ENCODE results near the gene ESRP2.

ESRP2 gene

GRCh38 chr16:68235887-68236136 is at the start of gene ESRP2:
Gene ESRP2, minus strand, starts transcription at chr16:68236127. Its CDS starts 82 bp downstream, at chr16:68236045.
- TF ChIP-seq TCF12 (IDR thresholded peaks at IDR 0.05; ENCODE audit: low read depth): no peak
- no peak for TF ChIP-seq FOXM1 (IDR thresholded peaks at IDR 0.05; ENCODE audit: borderline replicate concordance, low read depth)
- TF ChIP-seq ZBTB7A (IDR thresholded peaks at IDR 0.05; ENCODE audit: low read depth): peak; percentile 35; the same call in 1 of the 2 replicates

GRCh38 chr16:68285683-68286082 is 49.8 kb upstream of the ESRP2 start:
- TF ChIP-seq NFIC (IDR thresholded peaks at IDR 0.05) (no peak), EGR1 (IDR thresholded peaks at IDR 0.05) (no peak), FOXM1 (IDR thresholded peaks at IDR 0.05; ENCODE audit: borderline replicate concordance, low read depth) (no peak), ZBTB7A (IDR thresholded peaks at IDR 0.05; ENCODE audit: low read depth) (no peak), CEBPB (IDR thresholded peaks at IDR 0.05) (no peak), USF1 (IDR thresholded peaks at IDR 0.05) (no peak), EP300 (IDR thresholded peaks at IDR 0.05; ENCODE audit: borderline replicate concordance) (no peak), CREB1 (IDR thresholded peaks at IDR 0.05; ENCODE audit: low read depth) (no peak), TEAD4 (IDR thresholded peaks at IDR 0.05) (no peak), TAF1 (IDR thresholded peaks at IDR 0.05; ENCODE audit: low read depth) (no peak), TCF12 (IDR thresholded peaks at IDR 0.05; ENCODE audit: low read depth) (no peak), RAD21 (IDR thresholded peaks at IDR 0.05; ENCODE audit: low read depth) (no peak), MAX (IDR thresholded peaks at IDR 0.05) (no peak), REST (IDR thresholded peaks at IDR 0.05; ENCODE audit: low read depth) (no peak), YY1 (IDR thresholded peaks at IDR 0.05; ENCODE audit: low read depth) (no peak)

GRCh38 chr16:68284847-68285246 is 48.9 kb upstream of the ESRP2 start:
- TF ChIP-seq RAD21 (IDR thresholded peaks at IDR 0.05; ENCODE audit: low read depth) (no peak), TCF12 (IDR thresholded peaks at IDR 0.05; ENCODE audit: low read depth) (no peak), USF1 (IDR thresholded peaks at IDR 0.05) (no peak), TEAD4 (IDR thresholded peaks at IDR 0.05) (no peak), EGR1 (IDR thresholded peaks at IDR 0.05) (no peak), EP300 (IDR thresholded peaks at IDR 0.05; ENCODE audit: borderline replicate concordance) (no peak), FOXM1 (IDR thresholded peaks at IDR 0.05; ENCODE audit: borderline replicate concordance, low read depth) (no peak), MAX (IDR thresholded peaks at IDR 0.05) (no peak), REST (IDR thresholded peaks at IDR 0.05; ENCODE audit: low read depth) (no peak), NFIC (IDR thresholded peaks at IDR 0.05) (no peak)

GRCh38 chr16:68283801-68284598 is 48.1 kb upstream of the ESRP2 start:
- TF ChIP-seq REST (IDR thresholded peaks at IDR 0.05; ENCODE audit: low read depth) (no peak), YY1 (IDR thresholded peaks at IDR 0.05; ENCODE audit: low read depth) (no peak)

- TF ChIP-seq RAD21 (IDR thresholded peaks at IDR 0.05; ENCODE audit: low read depth) (no peak), YY1 (IDR thresholded peaks at IDR 0.05; ENCODE audit: low read depth) (no peak), EP300 (IDR thresholded peaks at IDR 0.05; ENCODE audit: borderline replicate concordance) (no peak), CREB1 (IDR thresholded peaks at IDR 0.05; ENCODE audit: low read depth) (no peak), TCF12 (IDR thresholded peaks at IDR 0.05; ENCODE audit: low read depth) (no peak), TEAD4 (IDR thresholded peaks at IDR 0.05) (no peak), REST (IDR thresholded peaks at IDR 0.05; ENCODE audit: low read depth) (no peak), ZBTB7A (IDR thresholded peaks at IDR 0.05; ENCODE audit: low read depth) (no peak), NFIC (IDR thresholded peaks at IDR 0.05) (no peak), MAX (IDR thresholded peaks at IDR 0.05) (no peak), FOXM1 (IDR thresholded peaks at IDR 0.05; ENCODE audit: borderline replicate concordance, low read depth) (no peak), EGR1 (IDR thresholded peaks at IDR 0.05) (no peak), CEBPB (IDR thresholded peaks at IDR 0.05) (no peak), USF1 (IDR thresholded peaks at IDR 0.05) (no peak), TAF1 (IDR thresholded peaks at IDR 0.05; ENCODE audit: low read depth) (no peak)
Observed at GRCh38 chr16:68283346-68283745, 47.4 kb upstream of the ESRP2 start.

Data from Ishikawa (cell line).